ENCODE measurements around the gene HEMGN.
"Not testable (repeated sequence)": the region's sequence is repeated elsewhere in the genome, so short reads cannot be mapped to it uniquely, and the experiment has no call there.

HEMGN gene

DNA sequence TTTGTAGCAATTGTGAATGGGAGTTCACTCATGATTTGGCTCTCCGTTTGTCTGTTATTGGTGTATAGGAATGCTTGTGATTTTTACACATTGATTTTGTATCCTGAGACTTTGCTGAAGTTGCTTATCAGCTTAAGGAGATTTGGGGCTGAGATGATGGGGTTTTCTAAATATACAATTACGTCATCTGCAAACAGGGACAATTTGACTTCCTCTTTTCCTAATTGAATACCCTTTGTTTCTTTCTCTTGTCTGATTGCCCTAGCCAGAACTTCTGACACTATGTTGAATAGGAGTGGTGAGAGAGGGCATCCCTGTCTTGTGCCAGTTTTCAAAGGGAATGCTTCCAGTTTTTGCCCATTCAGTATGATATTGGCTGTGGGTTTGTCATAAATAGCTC lies 9.1 kb upstream of the HEMGN start:
- not testable (repeated sequence) for H3K4me3 Mint-ChIP-seq, ATAC-seq, H3K27me3 Mint-ChIP-seq, DNase-seq, H3K27ac Mint-ChIP-seq, H3K9me3 Mint-ChIP-seq, H3K4me1 Mint-ChIP-seq

GRCh38 chr9:97945470-97945869 lies 7.5 kb upstream of the HEMGN start:
- not testable (repeated sequence) for H3K27me3 Mint-ChIP-seq, ATAC-seq, H3K27ac Mint-ChIP-seq, H3K9me3 Mint-ChIP-seq, DNase-seq, H3K4me1 Mint-ChIP-seq, H3K4me3 Mint-ChIP-seq

GRCh38 chr9:97944612-97945011 lies 6.6 kb upstream of the HEMGN start:
- no peak overlapping the region for H3K27ac Mint-ChIP-seq
- ATAC-seq, result no peak
- no peak for DNase-seq
- no peaks in the 10 kb centered on the region for H3K27me3 Mint-ChIP-seq
- no peaks in the 10 kb centered on the region for H3K4me1 Mint-ChIP-seq
- H3K9me3 Mint-ChIP-seq, result no peaks in the 10 kb centered on the region
- H3K4me3 Mint-ChIP-seq, result no peak overlapping the region

DNA sequence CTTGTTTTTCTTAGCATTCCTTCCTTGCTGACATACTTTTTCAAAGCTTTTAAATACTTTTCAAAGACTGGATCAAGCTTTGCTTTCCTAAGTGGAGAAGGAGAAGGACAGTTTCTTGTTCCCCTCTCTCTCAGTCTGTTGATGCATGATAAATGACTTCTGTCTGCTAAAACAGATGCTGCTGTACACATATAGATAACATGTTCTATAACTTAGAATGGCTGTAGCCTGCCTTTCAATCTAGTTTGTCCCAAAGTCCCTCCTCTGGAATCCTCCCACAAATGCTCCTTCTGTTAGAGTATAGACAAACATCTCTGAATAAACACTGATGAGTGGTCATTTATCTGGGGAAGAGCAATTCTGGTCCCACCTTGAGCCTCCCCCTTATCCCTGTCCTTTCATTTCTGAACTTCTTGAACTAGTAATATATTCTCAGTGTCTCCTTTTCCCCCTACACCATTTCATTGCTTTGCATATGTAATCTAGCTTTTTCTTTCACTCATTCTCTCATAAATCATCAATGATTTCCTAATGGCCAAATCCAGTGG lies 5.4 kb upstream of the HEMGN start:
- Mint-ChIP-seq H3K27me3 (no peaks in the 10 kb centered on the region), H3K4me3 (no peak overlapping the region), H3K27ac (no peak overlapping the region), H3K4me1 (peaks cover 6% of the 10 kb centered on the region), H3K9me3 (no peaks in the 10 kb centered on the region)
- ATAC-seq (no peak), DNase-seq (no peak)

DNA sequence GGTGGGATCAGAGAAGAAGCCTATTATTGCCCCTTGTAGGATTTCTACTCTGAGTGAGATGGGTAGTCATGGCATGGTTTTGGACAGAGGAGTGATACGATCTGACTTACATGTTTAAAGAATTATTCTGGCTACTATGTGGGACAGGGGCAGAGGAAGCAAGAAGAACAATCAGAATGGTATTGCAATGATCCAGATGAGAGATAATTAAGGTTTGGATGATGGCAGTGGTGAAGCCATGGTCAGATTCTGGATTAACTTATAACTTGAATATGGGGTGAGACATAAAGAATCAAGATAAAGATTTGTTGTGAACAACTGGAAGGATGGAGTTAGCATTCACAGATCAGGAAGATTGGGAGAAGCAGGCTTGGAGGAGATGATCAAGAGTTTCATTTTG lies 3.4 kb upstream of the HEMGN start:
- no peak overlapping the region for H3K4me3 Mint-ChIP-seq
- no peak overlapping the region for H3K27ac Mint-ChIP-seq
- ATAC-seq (no peak), DNase-seq (no peak)
- peaks cover 15% of the 10 kb centered on the region for H3K4me1 Mint-ChIP-seq
- no peaks in the 10 kb centered on the region for H3K9me3 Mint-ChIP-seq
- no peaks in the 10 kb centered on the region for H3K27me3 Mint-ChIP-seq

- Mint-ChIP-seq H3K4me3 (no peak overlapping the region), H3K27me3 (no peaks in the 10 kb centered on the region), H3K9me3 (no peaks in the 10 kb centered on the region), H3K27ac (no peak overlapping the region), H3K4me1 (peaks cover 21% of the 10 kb centered on the region)
- DNase-seq (no peak), ATAC-seq (no peak)
Measured at GRCh38 chr9:97940741-97941140, 2.8 kb upstream of the HEMGN start.

GRCh38 chr9:97940233-97940632 lies 2.3 kb upstream of the HEMGN start:
- ATAC-seq, result no peak
- H3K27ac Mint-ChIP-seq, result no peak overlapping the region
- no peaks in the 10 kb centered on the region for H3K27me3 Mint-ChIP-seq
- peaks cover 26% of the 10 kb centered on the region for H3K4me1 Mint-ChIP-seq
- no peaks in the 10 kb centered on the region for H3K9me3 Mint-ChIP-seq
- DNase-seq, result no peak
- H3K4me3 Mint-ChIP-seq, result no peak overlapping the region

DNA sequence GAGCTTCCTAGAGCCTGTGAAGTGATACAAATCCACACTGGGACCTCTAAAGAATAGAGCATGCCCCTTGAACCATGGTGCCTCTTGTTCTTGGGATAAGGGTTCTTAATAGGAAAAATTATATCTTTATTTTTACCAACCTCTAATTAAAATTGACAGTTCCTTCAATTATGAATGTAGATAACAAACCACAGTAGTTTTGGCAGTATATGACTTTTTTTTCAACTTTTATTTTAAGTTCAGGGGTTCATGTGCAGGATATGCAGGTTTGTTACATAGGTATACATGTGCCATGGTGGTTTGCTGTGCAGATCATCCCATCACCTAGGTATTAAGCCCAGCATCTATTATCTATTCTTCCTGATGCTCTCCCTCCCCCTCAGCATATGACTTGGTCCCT lies 974 bp downstream of the HEMGN start:
- no peak overlapping the region for H3K4me3 Mint-ChIP-seq
- no peak overlapping the region for H3K27ac Mint-ChIP-seq
- H3K27me3 Mint-ChIP-seq, result no peaks in the 10 kb centered on the region
- no peaks in the 10 kb centered on the region for H3K9me3 Mint-ChIP-seq
- ATAC-seq (no peak), DNase-seq (no peak)
- peaks cover 43% of the 10 kb centered on the region for H3K4me1 Mint-ChIP-seq

- Mint-ChIP-seq H3K9me3 (no peaks in the 10 kb centered on the region), H3K4me3 (no peak overlapping the region), H3K27ac (no peak overlapping the region), H3K27me3 (no peaks in the 10 kb centered on the region), H3K4me1 (peaks cover 58% of the 10 kb centered on the region)
- no peak for DNase-seq
- ATAC-seq, result no peak
Measured at GRCh38 chr9:97935276-97935675, 2.7 kb downstream of the HEMGN start.

- H3K27ac Mint-ChIP-seq, result no peak overlapping the region
- DNase-seq (no peak), ATAC-seq (no peak)
- H3K9me3 Mint-ChIP-seq, result no peaks in the 10 kb centered on the region
- peaks cover 65% of the 10 kb centered on the region for H3K4me1 Mint-ChIP-seq
- no peaks in the 10 kb centered on the region for H3K27me3 Mint-ChIP-seq
- H3K4me3 Mint-ChIP-seq, result no peak overlapping the region
Measured at GRCh38 chr9:97934321-97935115, 3.5 kb downstream of the HEMGN start.

DNA sequence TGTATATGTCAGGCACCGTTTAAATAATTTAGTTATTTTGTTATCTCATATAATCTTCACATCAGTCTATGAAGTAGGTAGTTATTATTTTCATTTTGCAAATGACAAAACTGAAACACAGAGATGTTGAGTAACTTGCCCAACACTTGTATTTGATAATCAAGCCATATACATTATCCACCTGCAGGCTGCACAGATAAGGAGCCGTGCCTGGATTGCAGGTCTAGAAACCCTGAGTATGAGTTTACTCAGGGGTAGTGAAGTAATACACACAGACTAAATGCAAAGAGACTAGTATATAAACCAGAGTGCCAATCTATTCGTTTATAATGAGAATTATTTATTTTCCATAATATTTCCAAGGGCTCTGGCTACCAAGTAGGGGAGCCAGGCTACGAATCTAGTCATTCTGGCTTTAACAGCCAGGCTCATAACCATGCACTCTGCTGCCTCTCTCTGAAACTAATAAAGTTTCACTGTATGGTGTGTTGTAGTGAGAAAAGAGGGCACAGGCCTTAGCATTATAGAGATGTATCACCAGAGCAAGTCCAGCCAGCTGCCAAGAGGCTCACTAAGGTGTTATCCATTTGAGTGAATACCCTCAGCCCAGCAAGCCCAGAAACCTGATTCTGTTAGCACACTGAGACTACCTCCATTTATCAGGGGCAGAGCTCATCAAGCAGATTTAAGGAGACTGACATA lies 4.5 kb downstream of the HEMGN start:
- H3K4me3 Mint-ChIP-seq, result no peak overlapping the region
- H3K27ac Mint-ChIP-seq, result no peak overlapping the region
- no peaks in the 10 kb centered on the region for H3K9me3 Mint-ChIP-seq
- ATAC-seq (no peak), DNase-seq (no peak)
- no peaks in the 10 kb centered on the region for H3K27me3 Mint-ChIP-seq
- H3K4me1 Mint-ChIP-seq, result peaks cover 61% of the 10 kb centered on the region

DNA sequence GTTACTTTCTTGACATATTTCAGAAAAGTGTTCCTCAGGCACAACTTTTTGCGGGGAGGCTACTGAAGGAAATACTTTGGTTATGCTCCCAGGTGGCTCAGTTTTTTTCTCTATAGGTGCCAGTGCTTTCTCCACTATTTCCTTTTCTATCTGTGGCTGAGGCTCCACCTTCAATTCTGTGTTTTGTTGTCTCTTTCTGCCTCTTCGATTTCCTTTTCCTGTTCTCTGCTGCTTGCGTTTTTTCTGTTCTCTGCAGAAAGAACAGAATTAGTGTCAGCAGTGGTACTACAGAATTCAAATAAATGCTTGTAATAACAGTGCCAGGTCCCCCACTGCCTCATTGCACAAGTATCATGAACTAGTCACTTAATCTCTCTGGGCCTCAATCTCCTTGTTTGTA lies 7.0 kb downstream of the HEMGN start:
- DNase-seq (no peak), ATAC-seq (peak; percentile 42)
- no peaks in the 10 kb centered on the region for H3K27me3 Mint-ChIP-seq
- H3K9me3 Mint-ChIP-seq, result no peaks in the 10 kb centered on the region
- H3K27ac Mint-ChIP-seq, result peak overlapping the region; percentile 85 to 95
- peak overlapping the region; percentile 69 to 72 for H3K4me3 Mint-ChIP-seq
- H3K4me1 Mint-ChIP-seq, result peaks cover 48% of the 10 kb centered on the region

- H3K27ac Mint-ChIP-seq, result peak overlapping the region in 1 of 2 donors; percentile 80
- peak; percentile 69 for ATAC-seq
- H3K4me3 Mint-ChIP-seq, result peak overlapping the region; percentile 51 to 71
- H3K9me3 Mint-ChIP-seq, result no peaks in the 10 kb centered on the region
- no peak for DNase-seq
- no peaks in the 10 kb centered on the region for H3K27me3 Mint-ChIP-seq
- H3K4me1 Mint-ChIP-seq, result peaks cover 35% of the 10 kb centered on the region
Measured at GRCh38 chr9:97928986-97929604, 8.9 kb downstream of the HEMGN start.

DNA sequence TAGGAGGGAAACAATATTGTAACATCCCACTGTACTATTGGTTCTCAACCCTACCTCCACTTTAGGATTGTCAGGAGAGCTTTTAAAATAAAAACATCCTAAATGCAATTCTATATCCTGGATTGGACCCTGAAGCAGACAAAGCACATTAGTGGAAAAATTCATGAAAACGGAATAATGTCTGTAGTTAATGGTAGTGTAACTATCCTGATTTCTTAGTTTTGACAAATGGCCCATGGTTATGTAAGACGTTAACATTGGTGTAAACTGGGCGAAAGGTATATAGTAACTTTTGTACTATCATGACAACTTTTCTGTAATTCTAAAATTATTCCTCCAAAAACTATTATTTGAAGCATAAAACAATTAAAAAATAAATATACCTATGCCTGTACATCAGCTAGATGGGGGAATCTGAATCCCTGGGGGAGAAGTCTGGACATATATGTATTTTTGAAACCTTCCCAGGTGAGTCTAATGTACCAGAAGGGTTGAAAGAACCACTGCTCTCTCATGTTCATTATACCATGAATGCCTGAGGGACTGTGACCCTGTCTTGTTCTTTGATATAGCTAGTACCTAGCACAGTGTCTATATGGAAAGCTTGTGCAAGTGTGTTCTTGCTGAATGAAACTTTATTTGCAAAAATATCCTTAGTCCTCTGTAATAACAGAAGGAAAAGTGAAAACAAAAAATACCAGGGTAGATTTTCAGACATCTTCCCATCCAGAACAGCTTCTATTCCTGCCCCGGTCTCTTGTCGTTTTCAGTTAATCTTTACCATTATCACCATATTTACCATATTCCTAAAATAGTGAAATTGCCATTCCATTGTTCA lies 12.3 kb downstream of the HEMGN start:
- H3K9me3 Mint-ChIP-seq, result no peaks in the 10 kb centered on the region
- no peak for DNase-seq
- no peak overlapping the region for H3K4me3 Mint-ChIP-seq
- ATAC-seq, result no peak
- no peaks in the 10 kb centered on the region for H3K27me3 Mint-ChIP-seq
- peaks cover 35% of the 10 kb centered on the region for H3K4me1 Mint-ChIP-seq
- H3K27ac Mint-ChIP-seq, result no peak overlapping the region

GRCh38 chr9:97924386-97924785 lies 13.6 kb downstream of the HEMGN start:
- H3K4me1 Mint-ChIP-seq, result peaks cover 36% of the 10 kb centered on the region
- no peak overlapping the region for H3K4me3 Mint-ChIP-seq
- H3K9me3 Mint-ChIP-seq, result no peaks in the 10 kb centered on the region
- H3K27me3 Mint-ChIP-seq, result no peaks in the 10 kb centered on the region
- no peak for ATAC-seq
- DNase-seq, result no peak
- H3K27ac Mint-ChIP-seq, result no peak overlapping the region
